MG63 (cell line): ENCODE measurements around the gene TMEM101. TPM values are rescaled to one million over a fixed set of nuclear protein-coding genes. Genes with fewer than 3 reads are reported as not detected.
"Not testable (repeated sequence)": the region's sequence is repeated elsewhere in the genome, so short reads cannot be mapped to it uniquely, and the experiment has no call there.

ENCODE experiments used
- DNase-seq: peaks from one replicate; pipeline ENCODE4 v3.0.0-alpha.2; 2020
- H3K27me3 ChIP-seq: fragments of 250-450 bp; sonication (Bioruptor Pico); 2 replicates; pipeline ENCODE4 v1.5.1; 2020; ENCODE audit warnings: mild to moderate bottlenecking, moderate library complexity
- H3K36me3 ChIP-seq: fragments of 250-450 bp; sonication (Bioruptor Pico); 2 replicates; pipeline ENCODE4 v1.5.1; 2020; ENCODE audit warnings: mild to moderate bottlenecking, moderate library complexity
- H3K4me3 ChIP-seq: fragments of 250-450 bp; sonication (Bioruptor Pico); 2 replicates; pipeline ENCODE4 v1.5.1; 2020; ENCODE audit warnings: mild to moderate bottlenecking, moderate library complexity
- H3K9me3 ChIP-seq: fragments of 250-450 bp; sonication (Bioruptor Pico); 2 replicates; pipeline ENCODE4 v1.5.1; 2020; ENCODE audit warnings: mild to moderate bottlenecking, moderate library complexity
- total RNA-seq: library from RNA; depleted of rRNA; stranded (reverse); fragments of >200 nt; shearing (Covaris generic); gene quantifications from 2 replicates; pipeline ENCODE4 v1.2.3, GENCODE V29; 2014; ENCODE audit warnings: low replicate concordance; rRNA removed

The TMEM101 gene
- 33.2 and 56.8 TPM in 2 replicates for total RNA-seq

GRCh38 chr17:44014437-44015172 lies at the start of gene TMEM101:
Gene TMEM101 (minus strand): TSS chr17:44014963. CDS start chr17:44014952, 11 bp downstream.
- peak; percentile 93 for DNase-seq

GRCh38 chr17:44063704-44064639 lies 49.2 kb upstream of the TMEM101 start:
- H3K9me3 ChIP-seq = no peaks in the 10 kb centered on the region
- no peak overlapping the region; the same call in 1 of the 2 replicates for H3K4me3 ChIP-seq
- peaks cover 60% of the 10 kb centered on the region for H3K36me3 ChIP-seq
- DNase-seq = no peak
- no peaks in the 10 kb centered on the region for H3K27me3 ChIP-seq

More at GRCh38 chr17:44014437-44015172, at the start of gene TMEM101:
- Histone ChIP-seq H3K27me3 (no peaks in the 10 kb centered on the region), H3K4me3 (peak within 1 kb of the TSS; percentile 96), H3K9me3 (no peaks in the 10 kb centered on the region), H3K36me3 (peaks cover 14% of the 10 kb centered on the region)

- DNase-seq = no peak
- Histone ChIP-seq H3K4me3 (no peak overlapping the region), H3K27me3 (no peaks in the 10 kb centered on the region), H3K9me3 (no peaks in the 10 kb centered on the region), H3K36me3 (peaks cover 68% of the 10 kb centered on the region)
Measured at GRCh38 chr17:44062871-44063270, 48.1 kb upstream of the TMEM101 start.

- H3K9me3 ChIP-seq = no peaks in the 10 kb centered on the region
- no peak for DNase-seq
- H3K27me3 ChIP-seq = no peaks in the 10 kb centered on the region
- no peak overlapping the region for H3K4me3 ChIP-seq
- peaks cover 83% of the 10 kb centered on the region for H3K36me3 ChIP-seq
Measured at GRCh38 chr17:44061446-44061845, 46.7 kb upstream of the TMEM101 start.

- H3K9me3 ChIP-seq = no peaks in the 10 kb centered on the region
- no peaks in the 10 kb centered on the region for H3K27me3 ChIP-seq
- no peak for DNase-seq
- no peak overlapping the region for H3K4me3 ChIP-seq
- peaks cover 87% of the 10 kb centered on the region for H3K36me3 ChIP-seq
Measured at GRCh38 chr17:44059101-44059892, 44.5 kb upstream of the TMEM101 start.

- no peaks in the 10 kb centered on the region for H3K27me3 ChIP-seq
- no peak for DNase-seq
- H3K4me3 ChIP-seq = no peak overlapping the region
- H3K36me3 ChIP-seq = peaks cover 87% of the 10 kb centered on the region
- H3K9me3 ChIP-seq = no peaks in the 10 kb centered on the region
Measured at GRCh38 chr17:44053125-44053872, 38.5 kb upstream of the TMEM101 start.

- Histone ChIP-seq H3K9me3 (no peaks in the 10 kb centered on the region), H3K36me3 (peaks cover 86% of the 10 kb centered on the region), H3K27me3 (no peaks in the 10 kb centered on the region), H3K4me3 (no peak overlapping the region)
- DNase-seq = no peak
Measured at GRCh38 chr17:44049294-44050060, 34.7 kb upstream of the TMEM101 start.

GRCh38 chr17:44046893-44047292 lies 32.1 kb upstream of the TMEM101 start:
- H3K4me3 ChIP-seq, DNase-seq, H3K27me3 ChIP-seq, H3K9me3 ChIP-seq: not testable (repeated sequence)
- peaks cover 73% of the 10 kb centered on the region for H3K36me3 ChIP-seq

GRCh38 chr17:44045486-44045885 lies 30.7 kb upstream of the TMEM101 start:
- Histone ChIP-seq H3K27me3 (no peaks in the 10 kb centered on the region), H3K9me3 (no peaks in the 10 kb centered on the region), H3K36me3 (peaks cover 67% of the 10 kb centered on the region), H3K4me3 (no peak overlapping the region)
- peak; percentile 39 for DNase-seq

GRCh38 chr17:44044071-44044470 lies 29.3 kb upstream of the TMEM101 start:
- DNase-seq = peak; percentile 72
- peaks cover 64% of the 10 kb centered on the region for H3K36me3 ChIP-seq
- no peaks in the 10 kb centered on the region for H3K9me3 ChIP-seq
- H3K27me3 ChIP-seq = no peaks in the 10 kb centered on the region
- no peak overlapping the region for H3K4me3 ChIP-seq

GRCh38 chr17:44043272-44043696 lies 28.5 kb upstream of the TMEM101 start:
- DNase-seq = no peak
- Histone ChIP-seq H3K36me3 (peaks cover 65% of the 10 kb centered on the region), H3K4me3 (no peak overlapping the region), H3K27me3 (no peaks in the 10 kb centered on the region), H3K9me3 (no peaks in the 10 kb centered on the region)

GRCh38 chr17:44039829-44040635 lies 25.3 kb upstream of the TMEM101 start:
- H3K9me3 ChIP-seq = no peaks in the 10 kb centered on the region
- no peak for DNase-seq
- H3K36me3 ChIP-seq = peaks cover 59% of the 10 kb centered on the region
- H3K4me3 ChIP-seq = no peak overlapping the region
- no peaks in the 10 kb centered on the region for H3K27me3 ChIP-seq

- Histone ChIP-seq H3K36me3 (peaks cover 68% of the 10 kb centered on the region), H3K27me3 (no peaks in the 10 kb centered on the region), H3K9me3 (no peaks in the 10 kb centered on the region), H3K4me3 (no peak overlapping the region)
- no peak for DNase-seq
Measured at GRCh38 chr17:44038604-44039011, 23.8 kb upstream of the TMEM101 start.

- no peak overlapping the region for H3K4me3 ChIP-seq
- no peaks in the 10 kb centered on the region for H3K9me3 ChIP-seq
- no peaks in the 10 kb centered on the region for H3K27me3 ChIP-seq
- H3K36me3 ChIP-seq = peaks cover 72% of the 10 kb centered on the region
- no peak for DNase-seq
Measured at GRCh38 chr17:44037471-44037870, 22.7 kb upstream of the TMEM101 start.

- not testable (repeated sequence) for H3K27me3 ChIP-seq, H3K4me3 ChIP-seq, H3K9me3 ChIP-seq, DNase-seq
- H3K36me3 ChIP-seq = peaks cover 77% of the 10 kb centered on the region
Measured at GRCh38 chr17:44034688-44035087, 19.9 kb upstream of the TMEM101 start.
